HepG2 (cell line): Measurements from ENCODE around the gene NLRC3.

Experiments used
- CREB1 ChIP-seq, 2 experiments: fragments of 450-650 bp in 1 of 2; IDR thresholded peaks; 2 replicates each; pipeline ENCODE4 v1.6.1; 2016 to 2017; ENCODE audit warnings: control low read depth in 1 of 2, mild to moderate bottlenecking in 1 of 2, missing compliant biosample characterization in 1 of 2, missing genetic modification characterization in 1 of 2
- KMT2B ChIP-seq: IDR thresholded peaks from 2 replicates; pipeline ENCODE4 v1.6.1; 2016; ENCODE audit warnings: missing genetic modification reagents, missing compliant biosample characterization
- NRL ChIP-seq: sonication (generic); formaldehyde crosslinking; IDR thresholded peaks from 2 replicates; pipeline ENCODE4 v1.5.0; 2020; ENCODE audit warnings: missing genetic modification reagents, mild to moderate bottlenecking, moderate library complexity, borderline replicate concordance
- RAD51 ChIP-seq: fragments of 450-650 bp; IDR thresholded peaks from 2 replicates; pipeline ENCODE4 v1.6.1; 2016; ENCODE audit warnings: borderline replicate concordance
- SP2 ChIP-seq: sonication (generic); formaldehyde crosslinking; IDR thresholded peaks from 2 replicates; pipeline ENCODE4 v1.5.1; 2020; ENCODE audit warnings: mild to moderate bottlenecking, missing genetic modification reagents
- TRIM24 ChIP-seq: sonication (generic); formaldehyde crosslinking; IDR thresholded peaks from 2 replicates; pipeline ENCODE4 v1.8.0; 2022; ENCODE audit warnings: mild to moderate bottlenecking, missing genetic modification reagents
- TF ChIP-seq, protein P1 (sequence below): sonication (generic); formaldehyde crosslinking; IDR thresholded peaks from 2 replicates; pipeline ENCODE4 v1.5.0; 2020; ENCODE audit warnings: mild to moderate bottlenecking, missing genetic modification reagents, moderate library complexity
- TF ChIP-seq, protein P2 (sequence below): IDR thresholded peaks from 2 replicates; pipeline ENCODE4 v1.6.1; 2018; ENCODE audit warnings: missing genetic modification reagents
- TF ChIP-seq, protein P3 (sequence below): sonication (generic); formaldehyde crosslinking; IDR thresholded peaks from 2 replicates; pipeline ENCODE4 v1.4.0; 2020; ENCODE audit warnings: missing genetic modification reagents
- TF ChIP-seq, protein P4 (sequence below): sonication (generic); formaldehyde crosslinking; IDR thresholded peaks from 2 replicates; pipeline ENCODE4 v1.4.0; 2020; ENCODE audit warnings: mild to moderate bottlenecking, missing genetic modification reagents
- TF ChIP-seq, protein P5 (sequence below): sonication (generic); formaldehyde crosslinking; IDR thresholded peaks from 2 replicates; pipeline ENCODE4 v1.4.0; 2020; ENCODE audit warnings: missing genetic modification reagents, low read depth, mild to moderate bottlenecking, borderline replicate concordance
- TF ChIP-seq, protein P6 (sequence below): sonication (generic); formaldehyde crosslinking; conservative IDR thresholded peaks from 2 replicates; pipeline ENCODE4 v1.8.0; 2022; ENCODE audit warnings: missing genetic modification reagents

DNA sequence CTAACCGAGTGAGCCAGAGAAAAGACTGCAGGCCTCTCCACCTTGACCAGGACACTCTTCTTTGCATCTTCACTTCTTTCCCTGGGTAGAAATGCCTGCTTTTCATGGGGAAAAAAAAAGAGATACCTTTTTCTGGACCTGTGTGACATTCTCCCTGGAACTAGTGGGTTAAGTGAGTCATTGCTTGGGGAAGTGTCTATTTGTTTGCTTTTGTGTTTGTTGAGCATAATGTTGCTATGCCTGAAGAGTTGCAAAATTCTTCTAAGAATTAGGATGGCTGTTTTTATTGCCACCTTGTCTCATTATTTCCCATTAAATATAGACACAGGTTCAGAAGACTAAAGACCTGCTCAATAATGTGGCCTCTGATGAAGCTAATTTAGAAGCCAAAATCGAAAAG, 57.6 kb downstream of the NLRC3 start:
- no peak for TF ChIP-seq NRL (CRISPR knock-in tag)
- TF ChIP-seq CREB1 (IDR thresholded peaks at IDR 0.05) = no peak
- no peak for TF ChIP-seq CREB1 (CRISPR knock-in tag; IDR thresholded peaks at IDR 0.05)
- TF ChIP-seq, protein P1, sequence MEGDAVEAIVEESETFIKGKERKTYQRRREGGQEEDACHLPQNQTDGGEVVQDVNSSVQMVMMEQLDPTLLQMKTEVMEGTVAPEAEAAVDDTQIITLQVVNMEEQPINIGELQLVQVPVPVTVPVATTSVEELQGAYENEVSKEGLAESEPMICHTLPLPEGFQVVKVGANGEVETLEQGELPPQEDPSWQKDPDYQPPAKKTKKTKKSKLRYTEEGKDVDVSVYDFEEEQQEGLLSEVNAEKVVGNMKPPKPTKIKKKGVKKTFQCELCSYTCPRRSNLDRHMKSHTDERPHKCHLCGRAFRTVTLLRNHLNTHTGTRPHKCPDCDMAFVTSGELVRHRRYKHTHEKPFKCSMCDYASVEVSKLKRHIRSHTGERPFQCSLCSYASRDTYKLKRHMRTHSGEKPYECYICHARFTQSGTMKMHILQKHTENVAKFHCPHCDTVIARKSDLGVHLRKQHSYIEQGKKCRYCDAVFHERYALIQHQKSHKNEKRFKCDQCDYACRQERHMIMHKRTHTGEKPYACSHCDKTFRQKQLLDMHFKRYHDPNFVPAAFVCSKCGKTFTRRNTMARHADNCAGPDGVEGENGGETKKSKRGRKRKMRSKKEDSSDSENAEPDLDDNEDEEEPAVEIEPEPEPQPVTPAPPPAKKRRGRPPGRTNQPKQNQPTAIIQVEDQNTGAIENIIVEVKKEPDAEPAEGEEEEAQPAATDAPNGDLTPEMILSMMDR = no peak
- no peak for TF ChIP-seq SP2 (CRISPR knock-in tag)
- TF ChIP-seq, protein P2, sequence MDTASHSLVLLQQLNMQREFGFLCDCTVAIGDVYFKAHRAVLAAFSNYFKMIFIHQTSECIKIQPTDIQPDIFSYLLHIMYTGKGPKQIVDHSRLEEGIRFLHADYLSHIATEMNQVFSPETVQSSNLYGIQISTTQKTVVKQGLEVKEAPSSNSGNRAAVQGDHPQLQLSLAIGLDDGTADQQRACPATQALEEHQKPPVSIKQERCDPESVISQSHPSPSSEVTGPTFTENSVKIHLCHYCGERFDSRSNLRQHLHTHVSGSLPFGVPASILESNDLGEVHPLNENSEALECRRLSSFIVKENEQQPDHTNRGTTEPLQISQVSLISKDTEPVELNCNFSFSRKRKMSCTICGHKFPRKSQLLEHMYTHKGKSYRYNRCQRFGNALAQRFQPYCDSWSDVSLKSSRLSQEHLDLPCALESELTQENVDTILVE (CRISPR knock-in tag) = no peak
- no peak for TF ChIP-seq KMT2B (CRISPR knock-in tag)
- TF ChIP-seq, protein P3, sequence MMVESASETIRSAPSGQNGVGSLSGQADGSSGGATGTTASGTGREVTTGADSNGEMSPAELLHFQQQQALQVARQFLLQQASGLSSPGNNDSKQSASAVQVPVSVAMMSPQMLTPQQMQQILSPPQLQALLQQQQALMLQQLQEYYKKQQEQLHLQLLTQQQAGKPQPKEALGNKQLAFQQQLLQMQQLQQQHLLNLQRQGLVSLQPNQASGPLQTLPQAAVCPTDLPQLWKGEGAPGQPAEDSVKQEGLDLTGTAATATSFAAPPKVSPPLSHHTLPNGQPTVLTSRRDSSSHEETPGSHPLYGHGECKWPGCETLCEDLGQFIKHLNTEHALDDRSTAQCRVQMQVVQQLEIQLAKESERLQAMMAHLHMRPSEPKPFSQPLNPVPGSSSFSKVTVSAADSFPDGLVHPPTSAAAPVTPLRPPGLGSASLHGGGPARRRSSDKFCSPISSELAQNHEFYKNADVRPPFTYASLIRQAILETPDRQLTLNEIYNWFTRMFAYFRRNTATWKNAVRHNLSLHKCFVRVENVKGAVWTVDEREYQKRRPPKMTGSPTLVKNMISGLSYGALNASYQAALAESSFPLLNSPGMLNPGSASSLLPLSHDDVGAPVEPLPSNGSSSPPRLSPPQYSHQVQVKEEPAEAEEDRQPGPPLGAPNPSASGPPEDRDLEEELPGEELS (CRISPR knock-in tag) = no peak
- no peak for TF ChIP-seq RAD51
- TF ChIP-seq, protein P4, sequence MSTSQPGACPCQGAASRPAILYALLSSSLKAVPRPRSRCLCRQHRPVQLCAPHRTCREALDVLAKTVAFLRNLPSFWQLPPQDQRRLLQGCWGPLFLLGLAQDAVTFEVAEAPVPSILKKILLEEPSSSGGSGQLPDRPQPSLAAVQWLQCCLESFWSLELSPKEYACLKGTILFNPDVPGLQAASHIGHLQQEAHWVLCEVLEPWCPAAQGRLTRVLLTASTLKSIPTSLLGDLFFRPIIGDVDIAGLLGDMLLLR (CRISPR knock-in tag) = no peak
- TF ChIP-seq TRIM24 (CRISPR knock-in tag) = no peak
- TF ChIP-seq, protein P5, sequence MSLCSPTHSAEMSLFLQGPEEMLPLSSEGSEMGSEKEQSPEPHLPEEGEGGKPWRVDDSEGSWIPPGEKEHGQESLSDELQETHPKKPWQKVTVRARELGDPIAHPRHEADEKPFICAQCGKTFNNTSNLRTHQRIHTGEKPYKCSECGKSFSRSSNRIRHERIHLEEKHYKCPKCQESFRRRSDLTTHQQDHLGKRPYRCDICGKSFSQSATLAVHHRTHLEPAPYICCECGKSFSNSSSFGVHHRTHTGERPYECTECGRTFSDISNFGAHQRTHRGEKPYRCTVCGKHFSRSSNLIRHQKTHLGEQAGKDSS (CRISPR knock-in tag) = no peak
- TF ChIP-seq, protein P6, sequence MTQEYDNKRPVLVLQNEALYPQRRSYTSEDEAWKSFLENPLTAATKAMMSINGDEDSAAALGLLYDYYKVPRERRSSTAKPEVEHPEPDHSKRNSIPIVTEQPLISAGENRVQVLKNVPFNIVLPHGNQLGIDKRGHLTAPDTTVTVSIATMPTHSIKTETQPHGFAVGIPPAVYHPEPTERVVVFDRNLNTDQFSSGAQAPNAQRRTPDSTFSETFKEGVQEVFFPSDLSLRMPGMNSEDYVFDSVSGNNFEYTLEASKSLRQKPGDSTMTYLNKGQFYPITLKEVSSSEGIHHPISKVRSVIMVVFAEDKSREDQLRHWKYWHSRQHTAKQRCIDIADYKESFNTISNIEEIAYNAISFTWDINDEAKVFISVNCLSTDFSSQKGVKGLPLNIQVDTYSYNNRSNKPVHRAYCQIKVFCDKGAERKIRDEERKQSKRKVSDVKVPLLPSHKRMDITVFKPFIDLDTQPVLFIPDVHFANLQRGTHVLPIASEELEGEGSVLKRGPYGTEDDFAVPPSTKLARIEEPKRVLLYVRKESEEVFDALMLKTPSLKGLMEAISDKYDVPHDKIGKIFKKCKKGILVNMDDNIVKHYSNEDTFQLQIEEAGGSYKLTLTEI = no peak
